Smooth muscle cell of trachea (primary cell): ENCODE data around the gene TBC1D30. TPM values are rescaled to one million over a fixed set of nuclear protein-coding genes. Genes with fewer than 3 reads are reported as not detected.

Source experiments
- total RNA-seq: library from RNA; depleted of rRNA; stranded (reverse); fragments of >200 nt; gene quantifications from 2 replicates; pipeline ENCODE4 v1.2.1, GENCODE V29; 2014

Gene TBC1D30
- total RNA-seq: 0.29 and 0.50 TPM in 2 replicates

DNA sequence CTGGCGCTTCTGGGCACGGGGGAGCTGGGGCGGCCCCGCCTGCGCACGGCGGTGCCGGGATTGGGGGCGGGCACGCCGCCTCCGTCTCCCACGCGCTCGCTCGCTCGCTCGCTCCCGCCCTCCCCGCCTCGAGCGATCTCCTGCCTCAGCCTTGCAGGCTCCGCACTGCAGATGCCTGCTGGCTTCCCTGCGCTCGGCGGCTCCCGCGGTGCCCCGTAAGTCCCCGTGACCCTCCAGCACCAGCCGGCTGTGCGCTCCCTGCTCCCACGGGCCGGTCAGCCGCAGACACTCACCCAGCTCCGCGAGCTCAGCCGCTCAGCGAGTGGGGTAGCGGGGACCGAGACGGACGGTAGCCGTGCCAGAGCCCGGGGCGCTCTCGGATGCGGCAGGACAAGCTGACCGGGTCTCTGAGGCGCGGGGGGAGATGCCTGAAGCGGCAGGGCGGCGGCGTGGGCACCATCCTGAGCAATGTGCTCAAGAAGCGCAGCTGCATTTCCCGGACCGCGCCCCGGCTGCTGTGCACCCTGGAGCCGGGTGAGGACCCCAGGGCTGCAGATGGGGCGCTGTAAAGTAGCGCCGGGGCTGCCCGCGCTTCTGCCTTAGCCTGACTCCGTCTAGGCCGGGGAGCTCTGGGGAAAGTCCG is at the start of gene TBC1D30:
Gene TBC1D30, plus strand, starts transcription at position 148 of the 643 bp plus-strand sequence. Its CDS starts 233 bp downstream, at position 381.

Other genes with a start within 250 kb of the TBC1D30 start
- gene RASSF3, start 214.2 kb upstream of the TBC1D30 start, total RNA-seq: 17.6 and 25.1 TPM in 2 replicates
- 221 and 266 TPM in 2 replicates for gene GNS, start 65.2 kb upstream of the TBC1D30 start, total RNA-seq